GM21723 (cell line): ENCODE results near the gene WFDC8.
"Not testable (repeated sequence)": the region's sequence is repeated elsewhere in the genome, so short reads cannot be mapped to it uniquely, and the experiment has no call there.

Source experiments
- ATAC-seq: cut with Tn5 transposase; IDR thresholded peaks from one replicate; pipeline ENCODE4 v1.9.1; 2021; ENCODE audit warnings: mild to moderate bottlenecking, moderate library complexity; ENCODE audit not compliant: unreplicated experiment

WFDC8 gene

GRCh38 chr20:45579184-45579583, at the start of gene WFDC8:
TSS of gene WFDC8 (minus strand) at chr20:45579284. CDS start at chr20:45579247, 37 bp downstream.
- no peak for ATAC-seq

- ATAC-seq = no peak
Measured at GRCh38 chr20:45626540-45626939, 47.5 kb upstream of the WFDC8 start.

GRCh38 chr20:45621593-45621992, 42.5 kb upstream of the WFDC8 start:
- no peak for ATAC-seq

GRCh38 chr20:45617591-45617990, 38.5 kb upstream of the WFDC8 start:
- ATAC-seq = no peak

GRCh38 chr20:45612314-45612713, 33.2 kb upstream of the WFDC8 start:
- ATAC-seq = no peak

GRCh38 chr20:45611054-45611453, 32.0 kb upstream of the WFDC8 start:
- no peak for ATAC-seq

- ATAC-seq = no peak
Measured at GRCh38 chr20:45607810-45608209, 28.7 kb upstream of the WFDC8 start.

- ATAC-seq = no peak
Measured at GRCh38 chr20:45595235-45595634, 16.2 kb upstream of the WFDC8 start.

GRCh38 chr20:45593498-45593897, 14.4 kb upstream of the WFDC8 start:
- ATAC-seq = no peak

GRCh38 chr20:45592574-45593189, 13.6 kb upstream of the WFDC8 start:
- ATAC-seq = no peak

- ATAC-seq = no peak
Measured at GRCh38 chr20:45589725-45590124, 10.6 kb upstream of the WFDC8 start.

- no peak for ATAC-seq
Measured at GRCh38 chr20:45588800-45589199, 9.7 kb upstream of the WFDC8 start.

- not testable (repeated sequence) for ATAC-seq
Measured at GRCh38 chr20:45585986-45586385, 6.9 kb upstream of the WFDC8 start.

GRCh38 chr20:45584294-45584693, 5.2 kb upstream of the WFDC8 start:
- ATAC-seq = not testable (repeated sequence)

GRCh38 chr20:45583502-45583901, 4.4 kb upstream of the WFDC8 start:
- ATAC-seq = no peak

GRCh38 chr20:45581702-45582101, 2.6 kb upstream of the WFDC8 start:
- ATAC-seq = no peak

GRCh38 chr20:45578231-45578630, 853 bp downstream of the WFDC8 start:
- ATAC-seq = no peak

- no peak for ATAC-seq
Measured at GRCh38 chr20:45576995-45577394, 2.1 kb downstream of the WFDC8 start.

GRCh38 chr20:45575931-45576330, 3.2 kb downstream of the WFDC8 start:
- no peak for ATAC-seq

- not testable (repeated sequence) for ATAC-seq
Measured at GRCh38 chr20:45569650-45570049, 9.4 kb downstream of the WFDC8 start.

- ATAC-seq = no peak
Measured at GRCh38 chr20:45564760-45565276, 14.3 kb downstream of the WFDC8 start.

GRCh38 chr20:45555198-45555597, 23.9 kb downstream of the WFDC8 start:
- no peak for ATAC-seq

- ATAC-seq = no peak
Measured at GRCh38 chr20:45552456-45552855, 26.6 kb downstream of the WFDC8 start.
